Effector CD8-positive, alpha-beta T cell (primary cell): ENCODE measurements around the gene B3GALT5.

Experiments
- DNase-seq: peaks from one replicate; lab custom pipeline; 2025; lab: John Stamatoyannopoulos, UW

Gene B3GALT5

DNA sequence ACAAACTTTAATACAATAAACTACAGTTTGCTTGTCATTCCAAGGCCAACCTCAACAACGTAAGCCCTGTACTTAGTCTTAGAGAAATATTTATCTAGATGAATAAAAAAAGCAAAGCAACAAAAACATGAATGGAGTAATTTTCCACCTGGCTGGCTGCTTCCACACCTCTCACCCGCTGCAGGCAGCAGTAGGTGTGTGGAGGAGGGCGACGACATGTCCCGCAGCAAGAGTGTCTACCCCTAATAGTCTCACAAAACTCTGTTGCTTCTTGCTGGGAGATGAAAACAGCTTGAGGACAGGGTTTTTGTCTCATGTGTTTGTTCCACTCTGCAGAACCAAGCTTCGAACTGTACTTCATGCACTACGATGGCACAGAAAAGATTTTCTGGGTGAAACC is 83.5 kb downstream of the B3GALT5 start:
- no peak for DNase-seq

- DNase-seq = no peak
Measured at GRCh38 chr21:39696618-39697017, 83.9 kb downstream of the B3GALT5 start.

GRCh38 chr21:39700318-39700717 is 87.6 kb downstream of the B3GALT5 start:
- DNase-seq = no peak

DNA sequence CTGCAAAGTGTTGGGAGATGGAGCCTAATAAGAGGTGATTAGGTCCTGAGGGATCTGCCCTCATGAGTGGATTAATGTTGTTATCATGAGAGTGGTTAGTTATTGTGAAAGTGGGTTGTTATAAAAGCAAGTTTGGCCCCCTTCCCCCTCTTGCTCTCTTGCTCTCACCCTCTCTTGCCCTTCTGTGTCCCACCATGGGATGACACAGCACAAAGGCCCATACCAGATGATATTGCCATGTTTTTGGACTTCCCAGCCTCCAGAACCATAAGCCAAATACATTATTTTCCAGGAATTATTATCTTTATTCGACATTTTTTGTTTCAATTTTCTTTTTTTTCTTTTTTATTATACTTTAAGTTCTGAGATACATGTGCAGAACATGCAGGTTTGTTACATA is 90.8 kb downstream of the B3GALT5 start:
- no peak for DNase-seq

GRCh38 chr21:39705849-39706248 is 93.1 kb downstream of the B3GALT5 start:
- DNase-seq = no peak

DNA sequence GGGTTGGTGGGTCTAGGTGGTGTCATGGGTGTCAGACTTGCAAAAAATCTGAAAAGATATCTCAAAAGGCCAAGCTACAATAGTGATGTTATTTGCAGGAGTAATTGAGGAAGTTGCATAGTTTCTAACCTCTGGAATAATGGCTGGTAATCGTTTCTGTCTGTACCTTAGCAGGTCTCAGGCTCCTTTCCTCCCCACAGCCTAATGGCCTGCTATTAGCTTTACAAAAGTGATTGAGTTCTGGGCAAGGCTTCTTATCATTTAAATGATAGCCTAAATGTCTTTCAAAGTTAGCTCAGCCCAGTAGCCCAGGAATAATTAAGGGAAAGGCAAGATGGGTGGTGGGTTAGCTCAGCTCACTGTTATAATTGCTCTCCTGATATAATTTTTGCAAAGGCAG is 94.6 kb downstream of the B3GALT5 start:
- DNase-seq = no peak

DNA sequence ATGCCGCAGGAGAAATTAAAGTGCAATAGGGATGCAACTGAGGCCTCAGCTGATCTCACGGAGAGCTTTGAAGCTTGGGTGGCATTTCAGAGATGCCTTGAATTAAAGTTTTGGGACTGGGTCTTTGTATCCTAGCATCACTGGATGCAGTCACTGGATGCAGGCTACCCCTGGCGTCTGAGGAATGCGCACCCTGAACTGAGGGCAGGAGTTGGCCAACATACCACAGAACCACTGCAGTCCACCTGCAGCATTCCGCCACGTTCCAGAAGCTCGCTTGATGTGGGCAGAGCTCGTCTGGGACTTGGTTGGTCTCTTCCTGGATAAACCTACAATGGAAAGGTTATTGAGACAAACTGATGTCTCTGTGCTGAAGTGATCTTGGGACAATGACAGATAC is 98.1 kb downstream of the B3GALT5 start:
- no peak for DNase-seq

- no peak for DNase-seq
Measured at GRCh38 chr21:39712273-39712672, 99.5 kb downstream of the B3GALT5 start.

GRCh38 chr21:39712976-39713375 is 100.2 kb downstream of the B3GALT5 start:
- no peak for DNase-seq

GRCh38 chr21:39713905-39714304 is 101.2 kb downstream of the B3GALT5 start:
- DNase-seq = no peak

GRCh38 chr21:39714331-39714730 is 101.6 kb downstream of the B3GALT5 start:
- DNase-seq = no peak

- DNase-seq = peak; percentile 5
Measured at GRCh38 chr21:39715804-39716397, 103.2 kb downstream of the B3GALT5 start.

- no peak for DNase-seq
Measured at GRCh38 chr21:39720126-39720778, 107.5 kb downstream of the B3GALT5 start.

GRCh38 chr21:39721885-39722284 is 109.1 kb downstream of the B3GALT5 start:
- no peak for DNase-seq
